NCI-H146 (cell line): ENCODE results near the gene RNF123.
"Not testable (repeated sequence)": the region's sequence is repeated elsewhere in the genome, so short reads cannot be mapped to it uniquely, and the experiment has no call there.

ENCODE experiments used
- DNase-seq: peaks from one replicate; lab custom pipeline; 2025; lab: John Stamatoyannopoulos, UW

RNF123 gene

GRCh38 chr3:49720855-49721595 is 31.7 kb downstream of the RNF123 start:
- no peak for DNase-seq

GRCh38 chr3:49721596-49721895 is 32.2 kb downstream of the RNF123 start:
- DNase-seq = no peak

GRCh38 chr3:49721896-49722781 is 32.8 kb downstream of the RNF123 start:
- no peak for DNase-seq

GRCh38 chr3:49722896-49723295 is 33.5 kb downstream of the RNF123 start:
- no peak for DNase-seq

GRCh38 chr3:49723296-49723627 is 33.9 kb downstream of the RNF123 start:
- peak; percentile 27 for DNase-seq

GRCh38 chr3:49723628-49724551 is 34.5 kb downstream of the RNF123 start, which contains the start of gene GMPPB:
TSS of gene GMPPB (minus strand) at chr3:49723951. CDS start at chr3:49723726, 225 bp downstream.
- DNase-seq = peak; percentile 91

GRCh38 chr3:49724586-49724985 is 35.2 kb downstream of the RNF123 start:
- DNase-seq = no peak

- no peak for DNase-seq
Observed at GRCh38 chr3:49725906-49726681, 36.7 kb downstream of the RNF123 start.

- DNase-seq = no peak
Observed at GRCh38 chr3:49727154-49727923, 38.0 kb downstream of the RNF123 start.

GRCh38 chr3:49727924-49728361 is 38.6 kb downstream of the RNF123 start:
- DNase-seq = no peak

- no peak for DNase-seq
Observed at GRCh38 chr3:49729966-49730609, 40.7 kb downstream of the RNF123 start.

- DNase-seq = no peak
Observed at GRCh38 chr3:49732597-49732996, 43.2 kb downstream of the RNF123 start.

GRCh38 chr3:49733551-49733950 is 44.2 kb downstream of the RNF123 start:
- DNase-seq = no peak

GRCh38 chr3:49734752-49735151 is 45.4 kb downstream of the RNF123 start:
- DNase-seq = no peak

- DNase-seq = no peak
Observed at GRCh38 chr3:49738067-49738713, 48.8 kb downstream of the RNF123 start.

- DNase-seq = no peak
Observed at GRCh38 chr3:49740427-49740826, 51.1 kb downstream of the RNF123 start.

GRCh38 chr3:49745986-49746385 is 56.6 kb downstream of the RNF123 start:
- DNase-seq = no peak

- DNase-seq = no peak
Observed at GRCh38 chr3:49747792-49748480, 58.6 kb downstream of the RNF123 start.

- not testable (repeated sequence) for DNase-seq
Observed at GRCh38 chr3:49748874-49749273, 59.5 kb downstream of the RNF123 start.
